ENCODE results near the gene TSHZ1.

The TSHZ1 gene, protein sequence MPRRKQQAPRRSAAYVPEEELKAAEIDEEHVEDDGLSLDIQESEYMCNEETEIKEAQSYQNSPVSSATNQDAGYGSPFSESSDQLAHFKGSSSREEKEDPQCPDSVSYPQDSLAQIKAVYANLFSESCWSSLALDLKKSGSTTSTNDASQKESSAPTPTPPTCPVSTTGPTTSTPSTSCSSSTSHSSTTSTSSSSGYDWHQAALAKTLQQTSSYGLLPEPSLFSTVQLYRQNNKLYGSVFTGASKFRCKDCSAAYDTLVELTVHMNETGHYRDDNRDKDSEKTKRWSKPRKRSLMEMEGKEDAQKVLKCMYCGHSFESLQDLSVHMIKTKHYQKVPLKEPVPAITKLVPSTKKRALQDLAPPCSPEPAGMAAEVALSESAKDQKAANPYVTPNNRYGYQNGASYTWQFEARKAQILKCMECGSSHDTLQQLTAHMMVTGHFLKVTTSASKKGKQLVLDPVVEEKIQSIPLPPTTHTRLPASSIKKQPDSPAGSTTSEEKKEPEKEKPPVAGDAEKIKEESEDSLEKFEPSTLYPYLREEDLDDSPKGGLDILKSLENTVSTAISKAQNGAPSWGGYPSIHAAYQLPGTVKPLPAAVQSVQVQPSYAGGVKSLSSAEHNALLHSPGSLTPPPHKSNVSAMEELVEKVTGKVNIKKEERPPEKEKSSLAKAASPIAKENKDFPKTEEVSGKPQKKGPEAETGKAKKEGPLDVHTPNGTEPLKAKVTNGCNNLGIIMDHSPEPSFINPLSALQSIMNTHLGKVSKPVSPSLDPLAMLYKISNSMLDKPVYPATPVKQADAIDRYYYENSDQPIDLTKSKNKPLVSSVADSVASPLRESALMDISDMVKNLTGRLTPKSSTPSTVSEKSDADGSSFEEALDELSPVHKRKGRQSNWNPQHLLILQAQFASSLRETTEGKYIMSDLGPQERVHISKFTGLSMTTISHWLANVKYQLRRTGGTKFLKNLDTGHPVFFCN (N-terminal part only)

DNA sequence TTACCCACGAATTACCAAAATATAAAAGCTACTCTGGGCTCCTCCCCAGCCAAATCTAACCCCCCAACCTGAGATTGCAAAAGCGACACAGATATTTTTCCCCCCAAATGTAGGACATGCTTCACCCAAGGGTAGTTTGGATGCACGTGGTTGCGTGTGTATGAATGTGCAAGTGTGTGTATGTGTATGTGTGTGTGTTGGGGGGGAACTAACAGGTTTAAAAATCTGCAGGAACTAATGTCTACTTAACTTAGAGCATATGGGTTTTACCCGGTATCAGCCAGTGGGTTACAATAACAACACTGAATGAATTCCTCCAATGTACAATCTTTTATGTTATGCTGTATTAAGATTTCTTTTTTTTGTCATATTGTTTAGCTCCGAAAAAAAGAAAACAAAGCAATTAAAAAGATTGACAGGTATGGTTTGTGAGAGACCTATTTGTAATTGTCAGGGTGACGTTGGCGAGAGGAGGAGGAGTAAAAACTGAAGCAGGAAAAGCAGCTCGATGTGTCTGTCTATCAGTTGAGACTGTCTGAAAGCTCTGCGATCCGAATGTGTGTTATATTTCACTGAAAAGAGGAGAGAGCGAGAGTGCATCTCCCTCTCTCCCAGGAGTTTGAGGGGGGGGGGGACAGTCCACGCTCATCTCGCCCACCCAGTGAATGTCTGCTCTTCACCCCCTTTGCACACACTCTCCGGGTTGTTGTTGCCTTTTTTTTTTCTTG, at the start of gene TSHZ1:
TSS of gene TSHZ1 (plus strand) at position 524 of the 728 bp plus-strand sequence. CDS start 1,080 bp downstream, outside the sequence.
- Histone ChIP-seq H3K9me3 (ENCODE audit: control insufficient read depth, low read length) (no peaks in the 10 kb centered on the region), H3K27me3 (ENCODE audit: control insufficient read depth, insufficient read depth, low read length) (no peaks in the 10 kb centered on the region), H3K36me3 (ENCODE audit: control insufficient read depth, insufficient read depth, low read length) (no peaks in the 10 kb centered on the region), H3K9ac (ENCODE audit: low read length) (peak within 1 kb of the TSS; percentile 85), H3K4me3 (ENCODE audit: low read length) (peak within 1 kb of the TSS; percentile 77), H3K4me1 (ENCODE audit: control insufficient read depth, insufficient read depth, low read length) (peaks cover 34% of the 10 kb centered on the region)

DNA sequence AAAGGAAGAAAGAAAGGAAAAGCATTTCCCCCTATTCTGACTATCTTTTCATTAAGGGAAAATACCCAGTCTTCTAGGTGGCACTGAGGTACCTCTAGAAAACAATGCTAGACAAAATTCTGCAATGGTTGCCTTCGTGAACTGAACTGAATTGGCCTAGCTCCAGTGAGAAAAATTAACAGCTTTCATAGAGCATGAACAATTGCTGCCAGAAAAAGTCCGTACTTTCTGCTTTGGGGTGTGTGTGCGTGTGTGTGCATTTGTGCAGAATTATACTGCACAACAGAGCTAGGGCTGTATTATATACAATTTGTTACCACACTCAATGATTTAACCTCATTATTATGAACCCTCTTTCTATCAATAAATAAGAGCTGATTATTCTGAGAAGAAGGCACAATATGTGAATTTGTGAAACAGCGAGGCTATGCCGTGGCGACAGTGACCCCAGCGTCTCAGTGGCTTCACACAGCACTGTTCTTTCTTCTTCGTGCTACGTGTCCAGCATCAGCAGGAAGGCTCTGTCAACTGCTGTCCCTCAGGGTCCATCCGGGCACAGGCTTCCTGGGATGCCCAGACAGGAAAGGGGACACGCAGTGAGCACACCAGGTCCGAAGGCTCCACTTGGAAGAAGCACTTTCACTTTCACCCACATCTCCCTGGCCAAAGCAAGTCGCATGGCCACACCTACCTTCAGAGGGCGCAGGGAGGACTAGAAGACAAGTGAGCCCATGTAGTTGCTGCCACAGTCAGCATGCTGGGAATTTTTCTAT, 49.2 kb upstream of the TSHZ1 start:
- H3K36me3 ChIP-seq (ENCODE audit: control insufficient read depth, insufficient read depth, low read length), result no peaks in the 10 kb centered on the region
- H3K9me3 ChIP-seq (ENCODE audit: control insufficient read depth, low read length), result no peaks in the 10 kb centered on the region
- peaks cover 3% of the 10 kb centered on the region for H3K27me3 ChIP-seq (ENCODE audit: control insufficient read depth, insufficient read depth, low read length)
- peak overlapping the region; percentile 45 for H3K9ac ChIP-seq (ENCODE audit: low read length)
- peak overlapping the region; percentile 38 for H3K4me3 ChIP-seq (ENCODE audit: low read length)
- H3K4me1 ChIP-seq (ENCODE audit: control insufficient read depth, insufficient read depth, low read length), result no peaks in the 10 kb centered on the region

DNA sequence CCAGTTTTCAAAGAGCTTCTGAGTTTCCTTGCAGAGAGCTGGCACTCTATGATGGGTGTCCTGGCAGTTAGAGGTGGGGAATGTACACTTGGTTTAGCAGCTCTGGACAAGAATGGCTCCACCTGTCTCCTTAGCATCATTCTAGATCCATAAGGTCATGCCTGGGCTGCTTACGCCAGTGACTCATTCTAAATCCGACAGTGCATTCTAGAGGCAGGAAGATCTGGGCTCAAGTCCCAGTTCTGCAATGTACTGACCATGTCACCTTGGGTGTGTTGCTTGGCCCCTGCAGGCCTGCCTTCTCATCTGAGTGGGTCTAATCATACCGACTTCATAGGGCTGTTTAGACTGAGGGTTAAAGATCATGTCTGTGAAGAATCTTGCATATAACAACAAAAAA, 48.1 kb upstream of the TSHZ1 start:
- H3K4me3 ChIP-seq (ENCODE audit: low read length), result no peak overlapping the region
- H3K36me3 ChIP-seq (ENCODE audit: control insufficient read depth, insufficient read depth, low read length), result no peaks in the 10 kb centered on the region
- no peak overlapping the region for H3K9ac ChIP-seq (ENCODE audit: low read length)
- H3K27me3 ChIP-seq (ENCODE audit: control insufficient read depth, insufficient read depth, low read length), result peaks cover 3% of the 10 kb centered on the region
- H3K4me1 ChIP-seq (ENCODE audit: control insufficient read depth, insufficient read depth, low read length), result no peaks in the 10 kb centered on the region
- no peaks in the 10 kb centered on the region for H3K9me3 ChIP-seq (ENCODE audit: control insufficient read depth, low read length)

DNA sequence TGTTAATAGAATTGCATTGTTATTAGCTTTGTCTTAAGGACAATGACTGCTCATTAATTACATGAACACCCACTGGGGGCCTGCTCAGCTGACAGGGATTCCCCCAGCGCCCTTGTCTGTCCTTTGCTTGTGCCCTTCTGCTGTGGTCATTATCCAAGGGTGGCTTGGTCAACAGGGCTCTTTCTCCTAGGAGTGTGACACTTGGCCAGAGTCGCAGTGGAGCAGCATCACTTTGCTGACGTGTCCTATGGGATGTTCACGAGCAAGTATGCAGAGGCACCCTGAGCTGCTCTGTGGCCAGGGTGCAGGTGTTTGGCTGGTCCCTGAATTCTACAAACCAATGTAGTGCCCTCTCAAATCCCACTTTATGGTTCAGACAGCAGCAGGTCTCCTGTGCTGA, 47.6 kb upstream of the TSHZ1 start:
- Histone ChIP-seq H3K9ac (ENCODE audit: low read length) (no peak overlapping the region), H3K27me3 (ENCODE audit: control insufficient read depth, insufficient read depth, low read length) (peaks cover 3% of the 10 kb centered on the region), H3K36me3 (ENCODE audit: control insufficient read depth, insufficient read depth, low read length) (no peaks in the 10 kb centered on the region), H3K4me3 (ENCODE audit: low read length) (no peak overlapping the region), H3K4me1 (ENCODE audit: control insufficient read depth, insufficient read depth, low read length) (no peaks in the 10 kb centered on the region), H3K9me3 (ENCODE audit: control insufficient read depth, low read length) (no peaks in the 10 kb centered on the region)

DNA sequence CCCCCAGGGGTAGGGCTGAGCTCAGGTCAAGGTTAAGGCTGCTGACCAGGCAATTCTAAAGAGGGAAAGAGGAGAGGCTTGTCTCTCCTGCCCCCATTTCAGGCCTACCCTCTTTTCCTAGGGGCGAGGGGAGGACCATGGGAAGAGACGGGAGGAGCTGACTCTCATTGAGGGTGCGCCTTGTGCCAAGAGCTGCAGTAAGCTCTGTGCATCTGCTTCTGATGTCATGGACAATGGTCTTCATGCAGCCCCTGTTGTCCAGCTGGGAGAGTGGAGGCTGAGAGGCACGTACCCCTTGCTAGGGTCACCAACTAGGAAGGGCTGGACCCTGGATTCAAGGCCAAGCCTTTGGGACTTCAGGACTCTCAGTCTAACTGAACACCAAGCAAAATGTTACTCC, 46.9 kb upstream of the TSHZ1 start:
- no peak overlapping the region for H3K4me3 ChIP-seq (ENCODE audit: low read length)
- H3K9ac ChIP-seq (ENCODE audit: low read length), result no peak overlapping the region
- H3K9me3 ChIP-seq (ENCODE audit: control insufficient read depth, low read length), result no peaks in the 10 kb centered on the region
- H3K36me3 ChIP-seq (ENCODE audit: control insufficient read depth, insufficient read depth, low read length), result no peaks in the 10 kb centered on the region
- H3K27me3 ChIP-seq (ENCODE audit: control insufficient read depth, insufficient read depth, low read length), result peaks cover 3% of the 10 kb centered on the region
- no peaks in the 10 kb centered on the region for H3K4me1 ChIP-seq (ENCODE audit: control insufficient read depth, insufficient read depth, low read length)

DNA sequence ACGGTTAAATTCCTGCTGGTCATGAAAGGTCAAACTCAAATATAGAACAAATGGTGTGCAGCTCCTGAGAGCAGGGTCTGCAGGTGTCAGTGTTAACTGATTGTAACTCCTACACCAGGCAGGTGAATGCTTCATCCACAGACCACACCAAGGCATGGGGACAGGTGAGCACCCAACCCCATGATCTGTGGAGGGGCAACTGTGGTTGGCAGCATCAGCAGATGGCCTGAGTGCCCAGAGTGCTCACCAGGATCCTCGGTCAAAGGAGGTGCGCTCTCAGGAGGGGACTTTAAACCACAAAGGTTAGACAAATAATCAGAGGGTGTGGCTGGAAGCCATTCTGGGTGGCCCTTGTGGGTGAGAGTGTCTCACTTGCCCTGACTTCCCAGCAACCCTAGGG, 46.1 kb upstream of the TSHZ1 start:
- Histone ChIP-seq H3K36me3 (ENCODE audit: control insufficient read depth, insufficient read depth, low read length) (no peaks in the 10 kb centered on the region), H3K4me3 (ENCODE audit: low read length) (no peak overlapping the region), H3K9me3 (ENCODE audit: control insufficient read depth, low read length) (no peaks in the 10 kb centered on the region), H3K27me3 (ENCODE audit: control insufficient read depth, insufficient read depth, low read length) (peaks cover 3% of the 10 kb centered on the region), H3K9ac (ENCODE audit: low read length) (no peak overlapping the region), H3K4me1 (ENCODE audit: control insufficient read depth, insufficient read depth, low read length) (no peaks in the 10 kb centered on the region)

DNA sequence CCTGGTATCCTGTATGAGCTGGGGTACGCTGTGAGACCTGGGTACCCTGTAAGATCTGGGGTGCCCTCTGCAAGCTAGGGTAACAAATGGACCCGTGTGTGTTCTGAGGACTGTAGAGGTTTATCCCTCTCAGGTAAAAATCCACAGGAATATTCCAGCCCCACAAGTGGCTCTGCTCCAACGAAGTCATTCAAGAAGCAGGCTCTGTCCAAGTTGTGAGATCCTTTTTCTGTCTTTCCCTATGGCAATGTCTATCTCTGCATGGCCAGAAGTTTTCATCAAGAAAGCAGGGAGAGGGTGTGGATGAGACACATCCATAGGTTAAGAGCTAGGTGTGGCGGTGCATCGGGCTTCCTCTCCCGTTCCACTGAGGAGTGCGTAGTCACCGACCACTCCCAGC, 44.7 kb upstream of the TSHZ1 start:
- no peaks in the 10 kb centered on the region for H3K27me3 ChIP-seq (ENCODE audit: control insufficient read depth, insufficient read depth, low read length)
- H3K9me3 ChIP-seq (ENCODE audit: control insufficient read depth, low read length), result no peaks in the 10 kb centered on the region
- no peaks in the 10 kb centered on the region for H3K4me1 ChIP-seq (ENCODE audit: control insufficient read depth, insufficient read depth, low read length)
- H3K9ac ChIP-seq (ENCODE audit: low read length), result no peak overlapping the region
- H3K36me3 ChIP-seq (ENCODE audit: control insufficient read depth, insufficient read depth, low read length), result no peaks in the 10 kb centered on the region
- H3K4me3 ChIP-seq (ENCODE audit: low read length), result no peak overlapping the region

DNA sequence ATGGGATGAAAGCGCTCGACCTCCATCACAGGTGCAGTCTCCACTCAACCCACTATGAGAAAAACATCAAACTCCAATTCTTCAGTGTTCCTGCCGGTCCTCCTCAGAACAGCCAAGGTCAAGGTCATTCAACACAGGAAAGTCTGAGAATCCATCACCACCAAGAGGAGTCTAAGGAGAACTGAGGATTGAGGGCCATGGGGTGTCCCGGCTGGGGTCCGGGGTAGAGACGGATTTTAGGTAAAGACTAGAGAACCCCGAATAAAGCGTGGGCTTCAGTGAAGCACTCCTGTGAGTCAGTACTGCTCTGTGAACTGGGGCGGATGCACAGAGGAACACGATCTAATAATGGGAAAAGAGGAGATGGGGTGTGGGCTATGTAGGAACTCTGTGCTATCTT, 43.5 kb upstream of the TSHZ1 start:
- Histone ChIP-seq H3K4me1 (ENCODE audit: control insufficient read depth, insufficient read depth, low read length) (no peaks in the 10 kb centered on the region), H3K9ac (ENCODE audit: low read length) (no peak overlapping the region), H3K27me3 (ENCODE audit: control insufficient read depth, insufficient read depth, low read length) (no peaks in the 10 kb centered on the region), H3K9me3 (ENCODE audit: control insufficient read depth, low read length) (no peaks in the 10 kb centered on the region), H3K36me3 (ENCODE audit: control insufficient read depth, insufficient read depth, low read length) (no peaks in the 10 kb centered on the region), H3K4me3 (ENCODE audit: low read length) (no peak overlapping the region)

DNA sequence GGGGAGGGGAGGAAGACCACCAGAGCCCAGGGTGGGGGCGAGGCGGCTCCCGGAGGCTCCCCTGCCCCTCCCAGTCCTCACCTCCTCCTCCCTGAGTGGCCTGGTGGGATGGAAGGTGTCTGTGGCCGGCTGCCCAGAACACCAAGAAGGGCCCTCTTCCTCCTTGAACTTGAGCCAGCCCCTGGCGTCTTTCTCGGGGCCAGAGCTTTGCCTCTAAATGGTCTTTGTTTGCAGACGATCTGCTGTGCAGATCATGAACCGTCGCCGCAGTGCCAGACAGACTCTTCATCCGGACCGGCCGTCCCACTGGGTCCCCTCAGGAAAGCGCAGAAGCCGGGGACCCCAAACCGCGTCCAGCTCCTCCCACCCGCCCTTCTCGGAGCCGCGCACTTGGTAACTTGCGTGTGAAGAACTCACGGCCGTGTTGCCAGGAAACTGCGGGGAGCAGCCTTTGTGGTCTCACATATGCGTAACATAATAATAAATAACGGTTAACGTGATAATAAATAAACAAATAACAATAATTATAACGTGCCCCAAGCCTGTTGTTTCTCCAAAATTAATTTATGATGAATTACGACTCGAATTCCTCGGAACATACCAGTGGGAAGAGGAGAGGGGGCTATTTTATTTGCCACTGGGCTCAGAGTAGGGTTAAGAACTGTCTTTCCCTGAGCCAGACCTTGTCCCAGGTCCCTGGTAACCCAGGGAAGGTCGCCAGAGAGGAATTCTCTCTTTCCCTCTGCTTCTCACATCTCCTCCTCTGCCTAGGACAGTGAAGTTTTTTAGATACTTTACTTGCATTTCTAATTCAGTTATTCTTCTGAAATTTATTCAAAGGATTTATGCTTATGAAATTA, 42.6 kb upstream of the TSHZ1 start:
- peak overlapping the region; percentile 4 for H3K9ac ChIP-seq (ENCODE audit: low read length)
- H3K36me3 ChIP-seq (ENCODE audit: control insufficient read depth, insufficient read depth, low read length), result no peaks in the 10 kb centered on the region
- H3K27me3 ChIP-seq (ENCODE audit: control insufficient read depth, insufficient read depth, low read length), result no peaks in the 10 kb centered on the region
- H3K4me1 ChIP-seq (ENCODE audit: control insufficient read depth, insufficient read depth, low read length), result no peaks in the 10 kb centered on the region
- H3K4me3 ChIP-seq (ENCODE audit: low read length), result no peak overlapping the region
- H3K9me3 ChIP-seq (ENCODE audit: control insufficient read depth, low read length), result no peaks in the 10 kb centered on the region

DNA sequence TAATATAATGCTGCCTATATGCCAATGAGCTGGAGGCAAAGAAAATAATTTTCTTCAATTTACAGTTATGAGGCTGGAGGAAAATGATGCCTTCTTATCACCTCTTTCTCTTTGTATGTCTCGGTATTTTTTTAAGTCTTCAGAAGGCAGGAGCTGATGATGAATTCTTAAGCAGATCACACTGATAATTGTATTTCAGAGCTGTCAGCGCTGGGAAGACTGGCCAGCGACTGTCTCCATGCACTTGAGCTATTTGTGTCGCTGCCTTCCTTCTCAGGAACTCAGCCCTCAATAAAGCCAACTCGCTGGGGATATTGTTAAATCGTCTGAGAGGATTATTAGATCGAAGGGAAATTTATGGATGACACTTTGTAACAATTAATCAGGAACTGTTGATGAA, 42.0 kb upstream of the TSHZ1 start:
- Histone ChIP-seq H3K9ac (ENCODE audit: low read length) (peak overlapping the region; percentile 4), H3K27me3 (ENCODE audit: control insufficient read depth, insufficient read depth, low read length) (no peaks in the 10 kb centered on the region), H3K9me3 (ENCODE audit: control insufficient read depth, low read length) (no peaks in the 10 kb centered on the region), H3K4me3 (ENCODE audit: low read length) (no peak overlapping the region), H3K36me3 (ENCODE audit: control insufficient read depth, insufficient read depth, low read length) (no peaks in the 10 kb centered on the region), H3K4me1 (ENCODE audit: control insufficient read depth, insufficient read depth, low read length) (no peaks in the 10 kb centered on the region)
